Nucleus accumbens (tissue), 56 donors: ENCODE measurements around the gene CTBS.

ENCODE experiments used
- DNase-seq, 56 donors: peaks; one replicate each; lab custom pipeline; 2025; lab: John Stamatoyannopoulos, UW

Gene CTBS

GRCh38 chr1:84587099-84587498 is 12.9 kb upstream of the CTBS start:
- no peak for DNase-seq

GRCh38 chr1:84585803-84586202 is 11.6 kb upstream of the CTBS start:
- no peak for DNase-seq

- no peak for DNase-seq
Measured at GRCh38 chr1:84584126-84584525, 9.9 kb upstream of the CTBS start.

- DNase-seq: no peak
Measured at GRCh38 chr1:84583648-84584047, 9.4 kb upstream of the CTBS start.

- no peak for DNase-seq
Measured at GRCh38 chr1:84582802-84583587, 8.8 kb upstream of the CTBS start.

- DNase-seq: no peak
Measured at GRCh38 chr1:84581648-84582047, 7.4 kb upstream of the CTBS start.

- no peak for DNase-seq
Measured at GRCh38 chr1:84574936-84575335, 696 bp upstream of the CTBS start.

- DNase-seq: no peak
Measured at GRCh38 chr1:84573481-84573966, 716 bp downstream of the CTBS start.

GRCh38 chr1:84571150-84571535 is 3.1 kb downstream of the CTBS start:
- no peak for DNase-seq

GRCh38 chr1:84570436-84571149 is 3.6 kb downstream of the CTBS start:
- no peak for DNase-seq

GRCh38 chr1:84569216-84569615 is 5.0 kb downstream of the CTBS start:
- no peak for DNase-seq

GRCh38 chr1:84550826-84551225 is 23.4 kb downstream of the CTBS start:
- no peak for DNase-seq

- DNase-seq: no peak
Measured at GRCh38 chr1:84541679-84542078, 32.6 kb downstream of the CTBS start.

GRCh38 chr1:84540759-84541158 is 33.5 kb downstream of the CTBS start:
- no peak for DNase-seq

- DNase-seq: no peak
Measured at GRCh38 chr1:84539972-84540371, 34.3 kb downstream of the CTBS start.

GRCh38 chr1:84538599-84538998 is 35.6 kb downstream of the CTBS start:
- no peak for DNase-seq

- DNase-seq: no peak
Measured at GRCh38 chr1:84525779-84526178, 48.5 kb downstream of the CTBS start.

- DNase-seq: no peak
Measured at GRCh38 chr1:84524590-84524989, 49.6 kb downstream of the CTBS start.

GRCh38 chr1:84510668-84511067 is 63.6 kb downstream of the CTBS start:
- no peak for DNase-seq

GRCh38 chr1:84510165-84510564 is 64.1 kb downstream of the CTBS start:
- no peak for DNase-seq

- DNase-seq: no peak
Measured at GRCh38 chr1:84509029-84509428, 65.2 kb downstream of the CTBS start.

GRCh38 chr1:84508510-84508909 is 65.7 kb downstream of the CTBS start:
- DNase-seq: no peak
